ENCODE results near the gene CCDC78.

Gene CCDC78

DNA sequence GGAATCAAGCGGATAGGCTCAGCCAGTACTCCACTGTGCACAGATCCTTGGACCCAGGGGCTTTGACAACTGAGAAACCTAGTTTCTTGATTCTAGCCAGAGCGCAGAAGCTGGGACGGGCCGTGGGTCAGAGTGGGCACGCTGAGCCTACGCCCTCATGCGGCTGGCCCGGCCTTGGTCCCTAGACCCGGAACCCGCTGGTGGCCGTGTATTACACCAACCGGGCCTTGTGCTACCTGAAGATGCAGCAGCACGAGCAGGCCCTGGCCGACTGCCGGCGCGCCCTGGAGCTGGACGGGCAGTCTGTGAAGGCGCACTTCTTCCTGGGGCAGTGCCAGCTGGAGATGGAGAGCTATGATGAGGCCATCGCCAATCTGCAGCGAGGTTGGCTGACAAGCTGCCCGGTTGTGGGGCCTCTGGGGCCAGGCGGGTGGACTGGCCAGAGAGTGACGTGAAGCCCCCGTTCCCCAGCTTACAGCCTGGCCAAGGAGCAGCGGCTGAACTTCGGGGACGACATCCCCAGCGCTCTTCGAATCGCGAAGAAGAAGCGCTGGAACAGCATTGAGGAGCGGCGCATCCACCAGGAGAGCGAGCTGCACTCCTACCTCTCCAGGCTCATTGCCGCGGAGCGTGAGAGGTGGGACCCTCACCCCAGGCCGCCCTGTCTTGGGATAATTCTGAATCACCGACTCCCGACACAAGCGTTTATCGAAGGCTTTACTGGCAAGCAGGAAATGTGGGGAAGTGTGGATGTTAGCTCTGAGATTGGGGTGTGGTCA is 45.1 kb downstream of the CCDC78 start:
- peak in 3 of 56 donors; percentile 15 to 27 (median 16) for DNase-seq

DNA sequence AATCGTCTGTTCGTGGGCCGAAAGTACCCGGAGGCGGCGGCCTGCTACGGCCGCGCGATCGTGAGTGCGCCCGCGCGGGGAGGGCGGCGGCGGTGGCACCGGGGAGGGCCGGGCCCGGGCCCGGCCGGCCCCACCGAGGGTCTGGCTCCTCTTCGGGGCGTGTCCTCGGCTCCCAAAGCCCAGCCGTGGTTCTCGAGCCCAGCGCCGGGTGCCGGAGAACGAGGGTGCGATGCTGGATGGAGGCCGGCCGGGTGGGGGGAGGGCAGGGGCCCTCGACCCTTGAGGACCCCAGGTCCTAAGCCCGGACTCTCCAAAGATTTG is 45.7 kb downstream of the CCDC78 start:
- DNase-seq, result no peak

DNA sequence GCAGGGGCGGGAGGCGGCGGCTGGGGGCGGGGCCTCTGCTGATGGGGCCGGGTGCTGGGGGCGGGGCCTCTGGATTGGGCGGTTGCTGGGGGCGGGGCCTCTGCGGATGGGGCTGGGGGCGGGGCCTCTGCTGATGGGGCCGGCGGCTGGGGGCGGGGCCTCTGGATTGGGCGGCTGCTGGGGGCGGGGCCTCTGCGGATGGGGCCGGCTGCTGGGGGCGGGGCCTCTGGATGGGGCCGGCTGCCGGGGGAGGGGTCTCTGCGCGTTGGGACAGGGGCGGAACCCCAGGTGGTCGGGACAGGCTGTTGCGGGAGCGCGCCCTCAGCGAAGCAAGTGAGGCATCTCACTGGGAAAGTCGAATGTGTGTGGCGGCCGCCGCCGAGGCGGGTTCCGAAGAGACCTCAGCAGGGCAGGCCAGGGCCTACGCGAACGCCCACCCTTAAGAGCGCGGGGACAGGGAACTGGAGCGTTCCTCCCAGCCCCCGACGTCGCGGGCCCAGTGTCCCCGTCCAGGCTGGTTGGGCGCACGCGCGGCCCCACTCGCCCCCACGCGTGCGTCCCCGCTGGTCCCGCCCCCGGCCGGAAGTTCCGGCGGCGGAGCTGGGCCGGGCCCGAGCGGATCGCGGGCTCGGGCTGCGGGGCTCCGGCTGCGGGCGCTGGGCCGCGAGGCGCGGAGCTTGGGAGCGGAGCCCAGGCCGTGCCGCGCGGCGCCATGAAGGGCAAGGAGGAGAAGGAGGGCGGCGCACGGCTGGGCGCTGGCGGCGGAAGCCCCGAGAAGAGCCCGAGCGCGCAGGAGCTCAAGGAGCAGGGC is 46.2 kb downstream of the CCDC78 start, which contains the start of gene STUB1:
TSS of gene STUB1 (plus strand) at position 597 of the 811 bp plus-strand sequence. CDS start at position 713, 116 bp downstream.
- DNase-seq, result peak; percentile 50 to 97 (median 90)

DNA sequence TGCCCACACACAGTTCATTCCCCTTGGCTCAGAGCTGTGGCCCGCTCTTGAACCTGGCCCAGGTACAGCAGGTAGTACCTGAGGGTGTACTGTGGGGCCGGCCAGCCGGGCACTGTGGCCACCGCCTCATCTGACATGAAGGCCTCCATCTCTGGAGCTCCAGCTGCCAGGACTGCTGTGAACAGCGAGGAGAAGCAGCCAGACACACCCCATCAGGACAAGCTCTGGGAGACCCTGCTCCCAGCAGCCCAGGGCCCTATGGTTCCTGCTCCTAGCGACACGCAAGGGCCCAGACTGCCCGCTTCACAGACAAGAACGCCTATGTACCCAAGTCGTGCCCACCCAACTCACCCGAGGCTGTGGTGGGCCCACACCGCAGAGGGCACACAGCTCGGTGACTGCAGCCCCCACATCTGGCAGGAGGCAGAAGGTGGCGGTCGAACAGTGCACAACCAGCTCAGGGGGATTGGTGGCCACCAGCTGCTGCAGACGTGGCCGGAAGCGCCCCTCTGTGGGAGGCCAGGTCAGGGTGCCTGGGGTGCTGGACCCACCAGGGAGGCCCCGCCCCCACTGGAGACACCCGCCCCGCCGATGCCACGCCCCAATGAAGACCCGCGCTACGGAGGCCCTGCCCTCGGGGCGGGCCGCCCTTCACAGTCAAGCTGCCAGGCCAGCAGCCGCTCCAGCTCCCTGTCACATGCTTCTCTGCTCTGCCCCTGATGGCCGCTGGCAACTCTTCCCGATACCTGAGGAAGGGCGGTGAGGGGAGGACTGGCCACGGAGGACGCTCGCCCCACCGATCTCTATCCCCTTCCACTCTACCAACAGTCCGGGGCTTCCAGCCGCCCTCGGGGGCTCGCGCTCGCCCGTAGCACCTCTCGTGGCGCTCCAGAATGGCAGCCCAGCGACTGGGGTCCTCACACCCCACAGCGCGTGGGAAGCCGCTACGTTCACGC is 47.1 kb downstream of the CCDC78 start:
- peak in 43 of 56 donors; percentile 32 to 79 (median 64) for DNase-seq

DNA sequence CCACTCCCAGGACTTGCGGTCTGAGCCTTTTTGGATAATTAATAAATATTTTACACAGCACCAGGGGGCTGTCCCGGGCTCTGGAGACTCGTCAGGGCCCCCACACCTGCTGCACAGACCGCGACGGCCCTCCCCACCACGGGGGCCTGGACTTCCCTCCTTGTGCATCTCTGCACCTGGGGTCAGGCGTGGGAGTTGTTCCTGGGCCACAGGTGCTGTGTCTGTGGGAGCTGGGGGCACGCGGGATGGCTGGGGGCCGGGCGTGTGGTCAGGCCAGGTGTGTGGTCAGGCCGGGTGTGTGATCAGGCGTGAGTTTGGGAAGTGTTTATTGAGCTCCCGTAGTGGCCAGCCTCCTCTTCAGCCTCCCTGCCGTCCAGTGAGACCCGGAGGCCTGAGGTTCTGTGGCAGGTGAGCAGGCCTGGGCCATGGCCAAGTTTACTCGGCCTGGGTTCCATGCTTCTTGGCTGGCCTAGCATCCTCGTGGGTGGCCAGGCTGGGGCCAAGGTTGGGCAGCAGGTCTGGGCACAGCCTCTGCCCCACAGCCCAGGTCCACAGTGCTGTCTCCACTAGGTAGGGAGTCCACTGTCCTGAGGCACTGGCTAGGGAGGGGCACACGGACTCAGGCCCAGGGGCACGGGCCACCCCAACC is 47.9 kb downstream of the CCDC78 start:
- no peak for DNase-seq

DNA sequence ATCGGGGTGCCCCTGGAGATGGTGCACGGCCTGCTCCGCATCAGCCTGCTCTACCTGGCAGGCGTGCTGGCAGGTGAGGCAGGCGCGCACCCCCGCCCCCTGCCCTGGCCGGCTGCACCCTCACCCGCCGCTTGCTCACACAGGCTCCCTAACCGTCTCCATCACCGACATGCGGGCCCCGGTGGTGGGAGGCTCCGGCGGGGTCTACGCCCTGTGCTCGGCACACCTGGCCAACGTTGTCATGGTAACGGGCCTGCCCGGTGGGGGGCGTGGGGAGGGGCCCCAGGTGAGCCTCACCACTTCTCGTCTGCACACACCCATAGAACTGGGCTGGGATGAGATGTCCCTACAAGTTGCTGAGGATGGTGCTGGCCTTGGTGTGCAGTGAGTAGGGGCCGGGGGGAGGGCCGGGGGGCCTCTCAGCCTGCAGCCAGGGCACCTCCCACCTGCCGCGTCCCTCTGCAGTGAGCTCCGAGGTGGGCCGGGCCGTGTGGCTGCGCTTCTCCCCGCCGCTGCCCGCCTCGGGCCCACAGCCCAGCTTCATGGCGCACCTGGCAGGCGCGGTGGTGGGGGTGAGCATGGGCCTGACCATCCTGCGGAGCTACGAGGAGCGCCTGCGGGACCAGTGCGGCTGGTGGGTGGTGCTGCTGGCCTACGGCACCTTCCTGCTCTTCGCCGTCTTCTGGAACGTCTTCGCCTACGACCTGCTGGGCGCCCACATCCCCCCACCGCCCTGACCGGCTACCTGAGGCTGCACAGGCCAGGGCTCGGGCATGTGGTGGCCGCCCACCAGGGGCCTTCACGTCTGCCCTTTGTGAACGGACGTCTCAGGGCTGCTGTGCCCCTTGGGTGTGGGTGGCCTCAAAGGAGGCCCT is 48.7 kb downstream of the CCDC78 start:
- DNase-seq, result no peak

DNA sequence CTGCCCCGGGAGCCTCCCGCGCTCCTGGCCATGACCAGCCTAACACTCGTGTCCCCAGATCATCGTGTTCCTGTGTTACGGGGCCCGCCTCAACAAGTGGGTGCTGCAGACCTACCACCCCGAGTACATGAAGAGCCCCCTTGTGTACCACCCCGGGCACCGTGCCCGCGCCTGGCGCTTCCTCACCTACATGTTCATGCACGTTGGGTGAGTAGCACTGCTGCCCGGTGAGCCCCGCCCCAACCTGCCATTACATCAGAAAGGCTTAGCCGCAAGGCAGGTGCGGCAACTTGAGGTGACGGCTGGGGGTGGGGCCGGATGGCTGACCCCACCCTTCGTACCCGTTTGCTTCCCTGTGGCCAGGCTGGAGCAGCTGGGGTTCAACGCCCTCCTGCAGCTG is 49.3 kb downstream of the CCDC78 start:
- DNase-seq, result no peak

DNA sequence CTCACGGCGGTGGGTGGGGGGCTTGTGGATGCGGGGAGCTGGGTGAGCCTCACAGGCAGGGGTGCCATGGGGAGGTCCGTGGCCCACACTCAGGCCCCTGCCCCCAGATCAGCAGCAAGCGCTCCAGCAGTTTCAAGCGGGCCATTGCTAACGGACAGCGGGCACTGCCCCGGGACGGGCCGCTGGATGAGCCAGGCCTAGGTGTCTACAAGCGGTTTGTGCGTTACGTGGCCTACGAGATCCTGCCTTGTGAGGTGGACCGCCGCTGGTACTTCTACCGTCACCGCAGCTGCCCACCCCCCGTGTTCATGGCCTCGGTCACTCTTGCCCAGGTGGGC is 49.7 kb downstream of the CCDC78 start:
- no peak for DNase-seq

DNA sequence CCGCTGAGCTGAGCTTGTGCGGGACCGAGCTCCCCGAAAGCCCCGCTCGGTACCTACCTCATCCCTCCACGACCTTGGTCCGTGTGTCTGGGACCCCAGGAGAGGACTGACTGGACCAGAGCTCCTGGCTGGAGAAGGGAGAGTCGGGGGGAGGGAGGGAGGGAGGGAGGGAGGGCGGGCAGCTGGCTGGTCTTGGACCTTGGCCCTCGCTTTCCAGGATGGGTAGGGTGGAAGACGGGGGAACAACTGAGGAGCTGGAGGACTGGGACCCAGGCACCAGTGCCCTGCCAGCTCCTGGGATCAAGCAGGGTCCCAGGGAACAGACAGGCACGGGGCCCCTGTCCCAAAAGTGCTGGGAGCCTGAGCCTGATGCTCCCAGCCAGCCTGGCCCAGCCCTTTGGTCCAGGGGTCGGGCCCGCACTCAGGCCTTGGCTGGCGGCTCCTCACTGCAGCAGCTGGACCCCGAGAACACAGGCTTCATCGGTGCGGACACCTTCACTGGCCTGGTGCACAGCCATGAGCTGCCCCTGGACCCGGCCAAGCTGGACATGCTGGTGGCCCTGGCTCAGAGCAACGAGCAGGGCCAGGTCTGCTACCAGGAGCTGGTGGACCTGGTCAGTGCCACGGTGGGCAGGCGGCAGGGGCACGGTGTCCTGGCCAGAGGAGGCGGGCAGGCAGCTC is 50.2 kb downstream of the CCDC78 start:
- DNase-seq, result peak in 3 of 56 donors; percentile 27 to 44 (median 31)

DNA sequence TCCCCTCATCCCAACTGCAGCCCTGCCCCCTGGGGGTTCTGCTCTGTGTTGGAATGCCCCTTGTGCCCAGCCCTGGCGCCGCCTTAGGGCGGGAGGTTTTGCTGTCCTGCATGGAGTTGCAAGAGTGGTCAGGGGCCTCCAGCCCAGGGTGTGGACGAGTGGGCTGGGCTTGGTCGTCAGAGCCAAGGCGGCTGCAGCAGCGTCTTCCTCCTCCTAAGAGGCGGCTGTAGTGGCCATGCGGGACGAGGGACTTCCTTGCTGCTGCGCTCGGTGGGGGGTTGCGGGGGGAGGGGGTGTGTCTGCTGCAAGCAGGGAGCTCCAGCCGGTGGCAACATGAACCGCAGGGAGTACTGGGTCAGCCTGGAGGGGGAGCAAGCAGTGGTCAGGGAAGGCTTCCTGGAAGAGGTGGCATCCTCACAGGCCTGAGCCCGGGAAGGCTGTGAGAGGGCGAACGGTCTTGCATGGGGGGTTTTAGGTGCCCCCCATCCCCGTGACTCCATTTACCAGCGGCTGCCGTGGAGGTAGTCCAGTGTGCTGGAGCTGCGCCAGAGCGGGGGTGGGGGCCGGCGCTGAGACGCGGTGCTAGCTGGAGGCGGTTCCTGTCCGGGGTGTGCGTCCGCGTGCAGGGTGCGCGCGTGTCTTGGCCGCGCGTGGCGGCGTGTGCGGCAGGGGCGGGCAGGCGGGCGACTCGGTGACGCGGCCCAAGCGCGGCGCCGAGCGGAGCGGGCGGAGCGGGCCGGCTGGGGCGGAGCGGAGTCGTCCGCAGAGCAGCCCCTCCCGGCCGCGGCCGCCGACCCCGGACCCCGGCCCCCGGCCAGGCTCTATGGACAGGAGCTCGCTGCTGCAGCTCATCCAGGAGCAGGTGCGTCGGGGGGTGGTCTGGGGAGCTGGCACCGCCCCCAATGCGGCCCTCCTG is 51.0 kb downstream of the CCDC78 start, which contains the start of gene RHBDL1:
TSS of gene RHBDL1 (plus strand) at position 704 of the 916 bp plus-strand sequence. CDS start at position 824, 120 bp downstream.
- peak in 30 of 56 donors; percentile 7 to 76 (median 32) for DNase-seq

DNA sequence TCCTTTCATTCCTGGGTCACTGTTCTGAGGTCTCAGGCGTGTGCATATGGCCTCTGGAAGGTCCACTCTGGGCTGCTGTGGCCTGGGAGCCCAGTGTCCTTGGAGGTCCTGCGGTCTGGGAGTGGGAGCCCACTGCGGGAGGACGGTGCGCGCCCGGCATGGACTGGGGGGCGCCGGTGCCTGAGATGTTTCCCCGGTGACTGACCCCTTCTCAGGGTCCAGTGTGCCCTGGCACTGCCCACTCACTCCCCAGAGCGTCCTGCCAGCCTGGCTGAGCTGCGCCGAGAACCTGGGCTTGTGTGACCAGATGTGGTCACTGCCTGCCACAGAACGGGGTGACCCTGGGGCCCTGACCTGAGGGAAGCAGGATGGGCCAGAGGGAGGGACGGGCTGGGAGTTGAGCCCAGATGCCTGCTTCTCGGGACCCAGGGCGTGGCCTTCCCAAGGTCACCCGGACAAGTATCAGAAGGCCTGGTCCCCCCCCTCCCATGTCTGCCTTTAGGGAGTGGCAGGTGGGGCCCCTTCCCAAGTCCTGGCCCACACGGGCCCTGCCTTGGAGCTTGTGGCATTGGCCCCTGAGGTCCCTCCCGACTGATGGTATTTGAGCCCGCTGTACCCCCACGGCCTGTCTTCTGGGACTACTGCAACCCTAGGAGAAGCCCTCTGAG is 51.9 kb downstream of the CCDC78 start:
- DNase-seq, result no peak

DNA sequence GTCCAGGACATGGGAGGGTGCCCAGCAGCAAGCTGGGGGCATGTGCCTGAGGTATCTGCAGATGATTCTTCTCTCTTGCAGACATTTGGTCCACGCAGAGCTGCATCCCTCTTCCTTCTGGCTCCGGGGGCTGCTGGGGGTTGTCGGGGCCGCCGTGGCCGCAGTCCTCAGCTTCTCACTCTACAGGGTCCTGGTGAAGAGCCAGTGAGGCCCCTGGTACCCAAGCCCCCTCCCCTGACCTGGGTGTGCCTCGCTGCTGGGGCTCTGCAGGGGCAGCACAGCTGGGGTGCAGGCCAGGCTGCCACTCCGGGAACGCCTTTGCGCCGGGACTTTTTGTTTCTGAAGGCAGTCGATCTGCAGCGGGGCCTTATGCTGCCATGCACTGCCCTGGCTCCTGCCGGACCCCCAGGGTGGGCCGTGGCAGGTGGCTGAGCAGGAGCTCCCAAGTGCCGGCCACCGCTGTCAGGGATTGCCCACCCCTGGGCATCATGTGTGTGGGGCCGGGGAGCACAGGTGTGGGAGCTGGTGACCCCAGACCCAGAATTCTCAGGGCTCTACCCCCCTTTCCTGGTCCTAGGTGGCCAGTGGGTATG is 52.7 kb downstream of the CCDC78 start:
- no peak for DNase-seq

DNA sequence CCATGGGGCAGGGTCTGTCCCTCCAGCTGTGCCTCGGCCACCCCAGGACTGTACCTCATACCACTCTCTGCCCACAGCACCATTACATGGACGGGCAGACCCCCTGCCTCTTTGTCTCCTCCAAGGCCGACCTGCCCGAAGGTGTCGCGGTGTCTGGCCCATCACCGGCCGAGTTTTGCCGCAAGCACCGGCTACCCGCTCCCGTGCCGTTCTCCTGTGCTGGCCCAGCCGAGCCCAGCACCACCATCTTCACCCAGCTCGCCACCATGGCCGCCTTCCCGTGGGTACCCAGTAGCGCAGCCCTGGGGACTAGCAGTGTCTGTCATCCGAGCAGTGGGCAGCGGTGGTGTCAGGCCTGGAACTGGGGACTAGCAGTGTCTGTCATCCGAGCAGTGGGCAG is 53.4 kb downstream of the CCDC78 start:
- DNase-seq, result no peak

Data from nucleus accumbens (tissue), 56 donors.